GM19468 (cell line): ENCODE data around the gene IRF4.

Experiments
- ATAC-seq: cut with Tn5 transposase; IDR thresholded peaks from one replicate; pipeline ENCODE4 v1.9.1; 2021; ENCODE audit warnings: mild to moderate bottlenecking, moderate library complexity, moderate number of reproducible peaks; ENCODE audit not compliant: unreplicated experiment; ENCODE audit errors: extremely low read depth

IRF4 gene

DNA sequence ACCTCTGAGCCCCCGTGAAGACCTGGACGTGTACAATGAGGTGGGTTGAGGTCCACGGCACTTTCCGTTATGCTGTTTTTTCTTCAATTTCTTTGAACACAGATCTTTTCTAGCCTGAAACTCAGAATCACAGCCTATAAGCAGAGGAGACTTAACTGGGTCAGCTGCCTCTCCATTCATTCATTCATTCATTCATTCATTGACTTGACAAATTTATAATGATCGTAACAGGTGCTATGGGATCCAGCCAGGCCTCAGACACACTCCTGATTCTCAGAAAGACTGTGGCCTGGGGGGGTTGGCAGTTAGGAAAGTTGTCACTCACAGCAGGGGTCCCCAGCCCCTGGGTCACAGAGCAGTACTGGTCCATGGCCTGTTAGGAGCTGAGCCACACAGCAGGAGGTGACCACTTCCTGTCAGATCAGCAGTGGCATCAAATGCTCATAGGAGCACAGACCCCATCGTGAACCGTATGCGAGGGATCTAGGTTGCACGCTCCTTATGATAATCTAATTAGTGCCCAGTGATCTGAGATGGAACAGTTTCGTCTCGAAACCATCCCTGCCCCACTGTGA is 38.6 kb upstream of the IRF4 start:
- ATAC-seq = no peak

DNA sequence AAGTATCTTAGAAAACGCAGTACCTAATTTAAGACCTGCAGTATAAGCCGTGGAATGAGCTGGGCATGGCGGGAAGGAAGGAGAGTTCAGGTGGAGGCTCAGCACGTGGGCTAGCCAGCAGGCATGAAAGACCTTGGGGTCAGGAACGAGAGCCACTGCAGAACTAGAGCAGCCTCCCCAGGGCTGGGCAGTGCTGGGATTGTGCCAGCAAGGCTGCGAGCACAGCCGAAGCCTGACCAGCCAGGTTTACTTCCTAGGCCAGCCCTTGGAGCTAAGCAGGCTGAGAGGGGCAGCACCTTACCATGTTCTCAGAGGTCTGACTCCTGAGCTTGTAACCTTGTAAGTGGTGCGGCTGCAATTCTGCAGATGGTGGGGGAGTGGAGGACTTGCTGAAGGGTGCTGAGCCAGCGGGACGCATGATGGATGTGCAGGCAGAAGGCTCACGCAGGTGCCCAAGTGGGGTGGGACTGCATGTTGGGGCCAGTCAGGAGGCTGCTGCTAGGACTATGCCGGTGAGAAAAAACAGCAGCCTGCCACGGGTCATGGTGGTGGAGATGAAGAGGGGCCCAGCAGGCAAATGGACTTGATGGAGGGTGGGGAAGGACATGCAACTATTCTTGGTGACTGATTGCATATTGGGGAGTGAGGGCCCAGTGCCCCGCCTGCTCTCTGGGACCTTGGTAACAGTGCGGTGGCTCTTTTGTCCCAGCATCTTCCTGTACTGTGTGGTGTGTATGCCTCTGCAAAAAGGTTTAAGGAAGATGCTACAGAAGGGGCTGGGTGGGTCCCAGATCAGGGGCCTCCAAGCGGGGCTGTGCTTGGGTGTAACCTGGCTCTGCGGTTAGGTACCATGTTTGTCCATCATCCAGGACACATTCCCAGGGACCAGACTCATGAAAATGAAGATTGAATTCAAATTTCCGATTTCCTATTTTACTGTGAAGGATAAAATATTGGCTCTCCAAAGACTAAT is 37.6 kb upstream of the IRF4 start:
- ATAC-seq = no peak

DNA sequence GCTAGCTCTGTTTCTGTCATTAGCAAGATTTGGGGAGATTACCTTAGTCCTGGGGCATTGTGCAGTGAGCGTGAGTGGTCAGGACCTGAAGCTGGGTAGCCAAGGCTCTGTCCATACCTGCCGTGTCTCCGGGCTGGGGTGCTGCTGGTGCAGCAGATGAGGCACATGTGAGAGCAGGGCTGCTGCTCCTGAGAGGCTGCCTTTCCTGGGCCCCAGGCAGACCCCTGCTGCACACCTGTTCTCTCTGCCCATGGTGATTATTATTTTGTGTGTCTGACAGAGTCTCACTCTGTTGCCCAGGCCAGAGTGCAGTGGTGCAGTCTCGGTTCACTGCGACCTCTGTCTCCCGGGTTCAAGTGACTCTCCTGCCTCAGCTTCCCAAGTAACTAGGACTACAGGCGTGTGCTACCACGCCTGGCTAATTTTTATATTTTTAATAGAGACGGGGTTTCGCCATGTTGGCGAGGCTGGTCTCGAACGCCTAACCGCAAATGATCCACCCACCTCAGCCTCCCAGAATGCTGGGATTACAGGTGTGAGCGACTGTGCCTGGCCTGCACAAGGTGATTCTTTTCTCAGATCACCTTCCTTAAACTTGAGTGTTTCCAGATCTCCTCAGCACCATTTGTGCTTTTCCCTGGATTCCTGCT is 36.8 kb upstream of the IRF4 start:
- no peak for ATAC-seq

DNA sequence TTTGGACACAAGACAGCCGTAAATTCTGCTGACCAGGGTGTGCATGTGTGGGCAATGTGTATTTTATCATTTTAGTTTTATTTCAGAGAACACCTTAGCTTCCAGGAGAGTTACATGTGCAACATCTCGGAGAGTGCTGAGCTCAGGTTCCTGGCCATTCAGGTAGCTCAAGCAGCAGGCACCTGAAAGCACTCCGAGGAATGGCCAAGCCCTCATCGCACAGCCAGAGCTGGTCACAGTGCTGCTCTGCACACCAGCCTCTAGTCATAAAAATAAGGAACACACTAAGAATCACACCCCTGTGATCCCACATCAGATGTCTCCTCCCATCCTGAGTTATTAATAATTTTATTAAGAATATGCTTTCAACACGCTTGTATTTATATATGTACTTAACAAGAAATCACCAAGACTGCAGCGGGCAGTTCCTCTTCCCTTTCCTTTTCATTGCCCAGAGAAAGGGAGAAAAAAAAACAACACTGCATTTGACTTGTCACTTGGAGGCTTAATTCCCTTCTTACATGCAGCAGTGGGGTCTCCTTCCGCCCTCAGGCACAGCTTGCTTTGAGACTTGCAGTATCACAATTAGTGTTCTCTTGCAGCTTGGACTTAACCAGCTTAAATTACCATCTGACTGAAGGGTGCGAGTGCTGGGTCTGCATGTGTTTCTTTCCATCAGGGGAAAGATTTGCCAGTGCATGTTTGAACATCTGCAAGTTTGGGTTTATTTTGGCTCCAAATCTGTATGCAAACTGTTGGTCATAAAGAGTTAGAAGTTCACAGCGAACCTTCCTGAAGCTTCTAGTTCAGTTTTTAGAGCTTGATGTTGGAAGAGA is 36.0 kb upstream of the IRF4 start:
- ATAC-seq = no peak

DNA sequence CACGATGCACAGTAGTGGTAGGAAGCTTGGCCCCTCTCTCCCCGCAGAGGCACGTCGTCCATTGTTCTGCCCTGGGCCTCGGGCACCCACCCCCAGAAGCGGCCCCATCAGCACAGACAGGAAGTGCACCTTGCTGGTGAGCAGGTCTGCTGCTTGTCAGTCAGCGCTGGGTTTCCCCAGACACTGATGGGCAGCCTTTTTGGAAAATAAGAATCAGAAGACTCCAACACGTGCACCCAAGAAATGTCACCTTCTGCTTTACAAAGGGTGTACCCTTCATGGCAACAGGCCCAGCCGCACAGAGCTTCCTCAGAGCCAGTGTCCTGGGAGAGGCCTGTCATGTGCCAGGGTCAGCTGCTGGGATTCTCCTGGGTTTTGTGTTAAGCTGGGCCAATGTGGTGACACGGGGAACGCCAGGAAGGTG is 34.7 kb upstream of the IRF4 start:
- peak; percentile 36 for ATAC-seq

DNA sequence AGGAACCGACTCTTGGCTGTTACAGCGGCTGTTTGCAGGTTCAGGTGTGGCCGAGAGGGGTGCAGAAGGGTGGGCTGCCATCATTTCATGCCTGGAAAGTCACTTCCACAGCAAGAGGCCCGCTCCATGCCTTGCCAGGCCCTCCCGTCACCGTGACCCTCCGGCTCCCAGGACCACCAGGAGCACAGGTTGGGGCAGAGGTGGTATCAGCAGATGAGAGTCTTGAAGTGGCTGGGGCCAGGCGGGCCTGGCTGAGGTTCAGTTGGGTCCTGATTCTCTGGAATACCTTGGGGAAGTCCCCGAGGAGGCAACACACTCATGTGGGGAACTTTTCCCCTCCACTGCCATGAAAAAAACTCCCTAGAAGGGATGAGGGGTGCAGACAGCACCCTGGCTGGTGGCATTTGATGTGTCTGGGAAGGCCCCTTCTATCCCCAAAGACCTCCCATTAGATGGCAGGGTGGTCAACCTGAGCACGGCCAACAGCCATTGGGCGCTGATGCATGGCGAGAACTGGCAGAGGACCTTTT is 34.2 kb upstream of the IRF4 start:
- no peak for ATAC-seq

DNA sequence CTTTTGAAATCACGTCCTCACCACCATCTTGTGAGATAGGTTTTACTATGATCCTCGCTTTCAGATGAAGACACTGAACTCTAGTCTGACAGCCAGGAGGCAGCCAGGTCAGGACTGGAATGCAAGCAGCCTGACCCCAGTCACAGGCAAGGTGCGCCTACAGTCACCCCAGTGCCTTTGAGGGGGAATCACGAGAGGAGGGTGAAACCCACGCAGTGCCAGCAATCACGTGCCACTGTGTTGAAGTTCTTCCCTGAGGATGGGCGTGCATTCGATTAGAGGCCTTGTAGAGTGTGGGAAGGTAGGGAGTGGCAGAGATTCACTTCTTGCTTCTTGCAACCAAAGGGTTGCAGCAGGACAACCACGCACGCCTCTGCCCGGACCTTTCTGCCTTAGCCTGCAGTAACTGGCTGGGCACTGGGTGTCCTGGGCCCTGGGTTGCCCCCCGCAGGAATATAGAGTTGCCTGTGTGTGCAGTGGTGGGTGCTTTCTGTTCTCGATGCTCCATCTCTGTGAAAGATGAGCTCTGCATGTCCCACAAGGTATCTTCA is 33.7 kb upstream of the IRF4 start:
- ATAC-seq = no peak

DNA sequence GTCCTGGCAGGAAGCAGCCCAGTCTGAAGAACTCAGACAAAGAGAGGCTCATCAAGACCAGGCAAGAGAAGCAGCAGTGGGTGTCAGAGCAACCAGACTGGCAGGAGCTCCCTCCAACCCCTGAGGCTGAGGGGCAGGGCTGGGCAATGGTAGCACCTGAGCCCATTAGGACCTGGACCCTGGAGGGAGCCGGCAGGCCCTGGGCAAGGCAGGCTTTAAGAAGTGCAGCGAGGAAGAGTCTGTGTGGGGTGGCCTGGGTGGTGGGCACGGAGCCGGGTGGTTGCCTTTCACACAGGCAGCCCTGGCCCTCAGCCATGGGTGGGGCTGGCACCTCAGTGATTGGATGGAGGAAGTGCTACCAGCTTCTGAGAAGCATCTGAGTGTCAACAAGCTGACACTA is 33.1 kb upstream of the IRF4 start:
- no peak for ATAC-seq

DNA sequence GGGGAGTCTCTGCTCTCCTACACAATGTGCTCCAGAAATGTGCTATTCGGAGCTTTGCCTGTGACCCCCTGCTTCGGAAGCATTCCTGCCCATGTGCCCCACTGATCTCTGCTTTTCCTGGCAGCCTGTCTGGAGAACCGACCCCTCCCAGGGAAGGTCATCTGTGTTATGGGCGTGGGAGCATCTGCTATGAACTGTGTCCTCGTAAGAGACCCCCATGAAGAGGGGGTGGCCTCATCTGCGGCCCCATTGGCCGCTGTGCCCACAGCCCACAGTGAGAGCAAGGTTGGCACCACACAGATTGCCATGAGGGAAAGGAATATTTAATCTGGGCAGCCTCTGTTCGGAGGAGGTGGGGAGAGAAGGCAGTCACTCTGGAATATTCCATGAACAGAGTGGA is 32.7 kb upstream of the IRF4 start:
- no peak for ATAC-seq

DNA sequence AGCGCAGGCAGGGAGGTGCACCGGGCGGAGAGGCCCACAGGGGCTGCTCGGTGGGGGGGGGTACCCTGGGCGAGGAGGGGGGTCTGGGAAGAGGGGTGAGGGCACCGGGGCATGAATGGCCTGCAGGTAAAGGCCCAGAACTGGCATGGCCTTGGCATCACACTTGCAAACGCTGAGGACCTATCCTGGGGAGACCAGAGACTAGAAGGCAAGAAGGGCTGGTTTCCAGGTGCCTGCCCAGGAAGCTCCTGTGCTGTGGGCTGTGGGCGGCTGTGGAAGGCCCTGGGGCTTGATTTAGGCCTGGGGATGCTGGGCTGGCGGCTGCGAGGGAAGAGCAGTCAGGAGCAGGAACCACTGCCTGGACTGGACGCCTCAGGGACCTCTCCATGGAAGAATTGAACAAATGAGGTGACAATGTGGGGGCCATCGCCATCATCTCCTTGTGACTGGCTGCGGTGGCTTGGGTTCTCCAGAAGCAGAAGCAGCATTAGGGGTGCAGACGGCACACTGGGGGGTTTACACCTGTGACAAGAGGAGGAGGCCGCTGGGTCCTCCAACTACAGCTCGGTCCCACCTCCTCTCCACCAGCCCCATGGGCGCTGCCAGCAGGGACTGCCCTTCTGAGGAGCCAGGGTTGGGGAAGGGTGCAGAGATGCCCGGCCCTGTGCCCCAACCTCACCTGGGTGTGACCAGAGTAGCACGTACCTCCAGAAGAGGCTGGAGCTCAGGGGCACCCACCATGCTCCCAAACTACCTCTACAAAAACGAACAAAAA is 32.1 kb upstream of the IRF4 start:
- no peak for ATAC-seq

DNA sequence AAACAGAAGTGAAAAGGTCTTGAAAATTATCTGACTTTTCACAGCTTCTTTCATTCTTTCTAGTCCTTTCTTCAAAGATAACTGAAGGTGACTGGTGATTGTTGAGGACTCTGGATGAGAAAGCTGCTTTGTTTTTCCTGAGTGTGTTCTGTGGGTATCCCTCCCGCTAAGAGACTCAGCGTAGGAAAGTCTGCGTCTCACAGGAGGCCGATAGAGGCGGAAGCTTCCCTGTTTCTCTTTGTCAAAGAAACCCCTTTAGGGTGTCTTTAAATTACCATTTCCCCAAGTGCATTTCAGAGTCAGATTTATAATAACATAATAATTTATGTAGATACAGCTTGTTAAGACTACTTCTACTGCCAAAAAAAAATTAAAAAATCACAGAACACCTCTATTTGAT is 31.2 kb upstream of the IRF4 start:
- ATAC-seq = no peak

DNA sequence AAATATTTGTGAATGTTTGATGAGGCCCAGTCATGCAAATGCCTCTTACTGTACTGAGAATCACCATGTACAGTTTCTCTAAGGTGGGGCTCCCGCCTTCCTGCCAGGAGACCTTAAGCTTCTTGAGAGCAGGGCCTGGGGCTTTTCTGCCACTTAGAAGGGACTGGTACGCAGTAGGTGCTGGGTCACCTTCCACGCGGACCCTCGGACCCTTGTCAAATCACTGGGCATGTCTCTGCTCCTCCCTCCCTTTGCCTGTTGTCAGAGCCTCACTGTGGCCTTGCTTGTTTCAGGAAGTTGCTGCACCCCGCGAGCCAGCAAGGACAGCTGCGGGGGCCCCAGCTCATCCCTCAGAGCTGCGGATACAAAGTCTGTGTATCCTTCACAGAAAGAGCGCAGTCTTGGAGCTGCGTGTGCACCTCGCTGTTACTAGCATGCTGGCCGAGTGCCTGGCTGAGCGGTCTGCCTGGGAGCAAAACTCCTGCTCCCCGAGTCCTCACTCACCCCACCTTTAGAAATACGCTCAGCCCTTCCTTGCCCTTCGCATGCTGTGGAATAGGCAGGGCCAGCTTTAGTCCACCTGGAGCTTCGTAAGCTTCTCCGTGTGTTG is 30.7 kb upstream of the IRF4 start:
- no peak for ATAC-seq

DNA sequence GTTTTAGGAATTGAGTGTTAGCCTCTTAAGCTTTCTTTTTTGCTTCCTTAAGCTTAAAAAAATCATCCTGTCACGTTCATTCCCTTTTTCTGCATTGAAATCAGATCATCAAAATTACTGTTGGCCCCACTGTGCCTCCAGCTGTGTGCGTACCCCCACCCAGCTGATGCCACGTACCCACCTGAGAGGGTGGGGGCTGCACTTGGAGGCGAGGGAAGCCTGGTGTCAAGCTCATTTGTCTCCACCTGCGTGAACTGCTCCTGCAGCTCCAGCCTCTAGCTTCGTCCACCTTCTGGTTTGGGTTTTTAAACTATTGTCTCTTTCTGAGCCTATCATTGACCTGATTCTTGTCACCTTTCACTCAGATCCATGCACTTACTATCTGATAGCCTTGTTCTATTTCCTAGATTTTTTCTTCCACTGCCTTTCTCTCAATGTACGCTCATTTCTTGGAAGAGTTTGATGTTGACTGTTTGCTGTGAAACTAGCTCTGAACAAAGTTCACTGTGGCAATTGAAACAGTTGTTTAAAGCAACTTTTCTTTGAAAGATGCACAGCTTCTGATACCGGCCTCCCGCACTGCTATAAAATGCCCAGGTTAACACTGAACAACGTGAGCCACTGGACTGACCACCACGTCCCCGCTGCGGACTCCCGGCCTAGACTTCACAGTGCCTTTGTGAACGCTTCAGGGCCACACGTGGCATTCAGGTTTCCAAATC is 30.0 kb upstream of the IRF4 start:
- no peak for ATAC-seq

DNA sequence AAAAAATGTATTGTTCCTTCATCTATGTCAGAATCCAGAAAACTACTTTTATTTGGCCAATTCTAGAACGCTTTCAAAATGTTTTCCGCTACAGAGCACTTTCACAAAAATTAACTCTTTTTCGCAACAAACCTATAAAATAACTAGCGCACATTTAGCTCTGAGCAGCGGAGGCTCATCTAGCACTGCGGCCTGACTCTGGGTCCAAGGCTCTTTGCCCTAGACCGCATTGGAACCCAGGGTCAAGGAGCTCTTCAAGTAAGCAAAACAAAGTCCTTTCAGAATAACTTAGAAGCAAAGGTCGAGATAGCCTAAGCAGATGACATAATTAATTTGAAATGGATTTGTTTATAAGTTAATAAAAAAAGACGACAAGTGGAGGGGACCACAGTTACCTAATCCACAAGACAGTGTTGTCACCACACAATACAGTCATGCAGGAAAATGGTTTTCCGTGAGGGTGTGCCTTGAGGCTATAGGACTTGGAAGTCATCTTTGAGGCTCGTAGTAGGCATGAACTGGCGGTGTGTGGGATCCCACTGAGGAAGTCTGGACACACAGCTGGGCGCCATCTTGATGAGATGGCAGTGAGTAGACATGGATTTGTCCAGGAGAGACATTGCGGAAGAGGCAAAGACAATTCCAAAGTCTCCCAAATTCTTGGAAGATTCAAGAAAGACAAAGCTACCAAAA is 29.2 kb upstream of the IRF4 start:
- no peak for ATAC-seq

DNA sequence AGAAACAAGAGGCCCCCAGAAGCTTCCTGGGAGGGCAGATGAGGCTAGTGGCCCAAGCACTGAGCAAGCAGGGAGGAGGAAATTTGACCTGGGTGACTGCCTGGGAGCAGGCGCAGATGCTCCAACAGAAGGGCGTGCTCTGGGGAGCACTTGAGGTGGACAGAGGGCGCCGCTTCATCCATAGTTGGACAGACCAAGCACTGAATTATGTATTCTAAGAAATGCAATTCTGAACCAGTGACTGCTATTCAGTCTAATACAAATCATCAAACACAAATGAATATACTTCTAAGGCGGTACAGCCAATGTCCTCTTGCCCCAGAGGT is 28.7 kb upstream of the IRF4 start:
- no peak for ATAC-seq

DNA sequence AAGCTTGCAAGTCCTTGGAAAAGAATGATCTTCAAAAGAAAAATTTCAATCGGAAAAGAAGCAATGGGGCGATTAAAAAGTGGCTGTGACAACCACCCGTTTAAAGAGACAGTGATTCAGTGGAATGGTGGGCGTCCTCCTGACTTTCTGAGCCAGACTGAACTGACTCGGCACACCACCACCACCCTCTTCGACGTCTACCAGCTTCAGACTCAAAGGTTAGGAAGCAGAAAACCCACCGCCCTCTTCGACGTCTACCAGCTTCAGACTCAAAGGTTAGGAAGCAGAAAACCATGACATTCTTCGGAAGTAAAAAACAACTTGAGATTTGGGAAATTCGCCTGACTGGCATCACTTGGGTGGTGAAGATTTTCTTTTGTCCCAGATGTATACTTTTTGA is 28.3 kb upstream of the IRF4 start:
- ATAC-seq = no peak

DNA sequence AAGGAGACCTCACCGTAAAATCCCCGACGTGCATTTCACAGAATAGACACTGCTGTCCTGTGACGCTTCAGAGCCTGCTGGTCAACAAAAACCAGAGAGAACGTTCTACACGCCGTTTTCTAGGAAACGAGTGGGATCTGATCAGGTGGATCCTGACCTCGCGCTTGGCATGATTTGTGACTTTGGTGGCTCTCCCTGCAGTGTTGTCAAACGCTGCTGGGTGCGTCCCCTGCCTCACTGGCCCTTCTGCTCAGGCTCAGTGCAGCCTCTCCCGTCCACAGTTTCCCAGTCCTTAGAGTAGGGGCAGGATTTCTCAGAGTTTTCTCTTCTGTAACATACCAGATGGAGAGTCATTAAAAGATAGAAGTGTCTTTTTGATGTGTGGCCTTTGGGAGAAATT is 27.6 kb upstream of the IRF4 start:
- ATAC-seq = no peak
